Measurements from ENCODE around the gene TNNT1. TPM values are rescaled to one million over a fixed set of nuclear protein-coding genes. Genes with fewer than 3 reads are reported as not detected.

TNNT1 gene
- total and polyA plus RNA-seq, 2 donors (not counting 3 experiments of a cell fraction or from before 2014, with no cell fraction given): 0.22 to 0.51 TPM

DNA sequence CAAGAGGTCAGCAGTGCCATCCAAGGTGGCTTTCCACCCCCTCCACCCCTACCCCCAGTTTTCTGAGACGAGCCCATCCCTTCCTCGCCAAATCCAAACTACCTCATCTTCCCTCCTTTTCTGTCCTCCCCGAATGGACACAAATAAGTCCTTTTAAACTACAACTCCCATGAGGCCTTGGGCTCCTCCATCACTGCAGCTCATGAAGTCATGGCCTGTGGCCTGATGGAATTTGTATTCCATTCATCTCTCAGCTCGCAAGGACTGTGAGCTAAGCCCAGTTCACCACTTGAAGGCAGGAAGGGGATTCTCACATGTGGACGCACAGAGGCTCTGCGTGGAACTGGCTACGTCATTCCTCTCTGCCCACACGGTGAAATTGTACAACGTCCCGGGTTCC, 47.8 kb upstream of the TNNT1 start:
- no peaks in the 10 kb centered on the region for H3K9me1 ChIP-seq (replicated peaks; ENCODE audit: control insufficient read depth, extremely low read depth, insufficient read depth, low read length)
- dilution Hi-C loops (cut with MboI; ENCODE audit: extremely low pct_ligation_motif_present, low sequenced_read_pairs) (no loop called here), intact Hi-C loops (cut with micrococcal nuclease) (no loop called here)
- no peaks in the 10 kb centered on the region for H3K79me2 ChIP-seq (ENCODE audit: control insufficient read depth, insufficient read depth, low read length)
- H3K4me3 ChIP-seq (replicated peaks in 1 of 3; ENCODE audit: insufficient read depth in 1 of 3, low read depth in 1 of 3, low read length in 3 of 3): no peak overlapping the region
- H3K4me2 ChIP-seq (ENCODE audit: insufficient read depth, low read length): no peak overlapping the region
- H3K36me3 ChIP-seq (ENCODE audit: control insufficient read depth in 2 of 2, extremely low read depth in 1 of 2, insufficient read depth in 2 of 2, low read length in 2 of 2): no peaks in the 10 kb centered on the region
- no peak overlapping the region for H3K27ac ChIP-seq (ENCODE audit: insufficient read depth, low read depth, low read length)
- CTCF ChIA-PET: no interaction called here
- H2AFZ ChIP-seq (ENCODE audit: low read depth, low read length): no peak overlapping the region
- H3K4me1 ChIP-seq (ENCODE audit: control insufficient read depth, extremely low read depth, insufficient read depth, low read length): no peaks in the 10 kb centered on the region
- no peaks in the 10 kb centered on the region for H3K9me3 ChIP-seq (replicated peaks; ENCODE audit: control insufficient read depth, insufficient read depth, low read length)
- H3K9ac ChIP-seq (replicated peaks; ENCODE audit: extremely low read depth, insufficient read depth, low read length): no peak overlapping the region
- no peaks in the 10 kb centered on the region for H3K27me3 ChIP-seq (ENCODE audit: control insufficient read depth in 2 of 2, insufficient read depth in 2 of 2, low read length in 2 of 2)
- no peak for TF ChIP-seq POLR2AphosphoS5 (IDR thresholded peaks at IDR 0.05; ENCODE audit: insufficient read depth, low read depth, low read length)
- no peak for TF ChIP-seq FOS (IDR thresholded peaks at IDR 0.05; ENCODE audit: borderline replicate concordance, insufficient read depth, low read length)
- POLR2A ChIA-PET: no interaction called here
- no TSS peak for BruUV-seq (replicated peaks)
- no peak for DNase-seq (ENCODE audit: low read depth, low spot score)
- no peak for FAIRE-seq
- no peaks in the 10 kb centered on the region for H4K20me1 ChIP-seq (replicated peaks; ENCODE audit: control insufficient read depth, extremely low read depth, insufficient read depth, low read length)

DNA sequence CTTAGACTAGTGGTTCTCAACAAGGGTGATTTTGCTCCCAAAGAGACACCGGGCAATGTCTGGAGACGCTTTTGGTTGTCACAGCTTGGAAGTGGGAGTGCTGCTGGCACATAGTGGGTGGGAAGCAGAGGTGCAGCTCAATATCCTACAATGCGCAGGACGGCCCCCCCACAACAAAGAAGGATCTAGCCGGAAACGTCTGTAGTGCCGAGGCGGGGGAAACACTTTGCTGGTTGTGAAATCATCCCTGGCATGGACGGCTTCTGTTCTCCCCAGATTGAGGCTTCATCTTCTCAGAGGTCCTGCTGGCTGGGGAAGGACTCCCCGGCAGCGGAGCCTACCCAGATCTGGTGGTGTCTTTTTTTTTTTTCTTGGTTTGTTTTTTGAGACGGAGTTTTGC, 44.5 kb upstream of the TNNT1 start:
- H3K27me3 ChIP-seq (ENCODE audit: control insufficient read depth in 2 of 2, insufficient read depth in 2 of 2, low read length in 2 of 2): no peaks in the 10 kb centered on the region
- no peaks in the 10 kb centered on the region for H3K9me1 ChIP-seq (replicated peaks; ENCODE audit: control insufficient read depth, extremely low read depth, insufficient read depth, low read length)
- no TSS peak for BruUV-seq (replicated peaks)
- intact Hi-C loops (cut with micrococcal nuclease): no loop called here
- no peak overlapping the region for H3K4me2 ChIP-seq (ENCODE audit: insufficient read depth, low read length)
- no peaks in the 10 kb centered on the region for H3K79me2 ChIP-seq (ENCODE audit: control insufficient read depth, insufficient read depth, low read length)
- H3K4me3 ChIP-seq (replicated peaks in 1 of 3; ENCODE audit: insufficient read depth in 1 of 3, low read depth in 1 of 3, low read length in 3 of 3): no peak overlapping the region
- no peak overlapping the region for H3K9ac ChIP-seq (replicated peaks; ENCODE audit: extremely low read depth, insufficient read depth, low read length)
- H3K27ac ChIP-seq (ENCODE audit: insufficient read depth, low read depth, low read length): no peak overlapping the region
- no peaks in the 10 kb centered on the region for H4K20me1 ChIP-seq (replicated peaks; ENCODE audit: control insufficient read depth, extremely low read depth, insufficient read depth, low read length)
- H3K9me3 ChIP-seq (replicated peaks; ENCODE audit: control insufficient read depth, insufficient read depth, low read length): no peaks in the 10 kb centered on the region
- TF ChIP-seq EZH2 (IDR thresholded peaks at IDR 0.05; ENCODE audit: borderline replicate concordance, low read depth, low read length, severe bottlenecking) (no peak), JUN (IDR thresholded peaks at IDR 0.05; ENCODE audit: borderline replicate concordance, insufficient read depth, insufficient read length, low read depth) (no peak), POLR2AphosphoS5 (IDR thresholded peaks at IDR 0.05; ENCODE audit: insufficient read depth, low read depth, low read length) (no peak), POLR2A (IDR thresholded peaks at IDR 0.05; ENCODE audit: low read depth, low read length) (no peak), GATA2 (IDR thresholded peaks at IDR 0.05; ENCODE audit: insufficient read depth, insufficient read length, low read depth, low read length) (no peak), FOS (IDR thresholded peaks at IDR 0.05; ENCODE audit: borderline replicate concordance, insufficient read depth, low read length) (no peak), MYC (IDR thresholded peaks at IDR 0.05; ENCODE audit: low read depth, low read length) (no peak)
- TF ChIP-seq, protein P1, sequence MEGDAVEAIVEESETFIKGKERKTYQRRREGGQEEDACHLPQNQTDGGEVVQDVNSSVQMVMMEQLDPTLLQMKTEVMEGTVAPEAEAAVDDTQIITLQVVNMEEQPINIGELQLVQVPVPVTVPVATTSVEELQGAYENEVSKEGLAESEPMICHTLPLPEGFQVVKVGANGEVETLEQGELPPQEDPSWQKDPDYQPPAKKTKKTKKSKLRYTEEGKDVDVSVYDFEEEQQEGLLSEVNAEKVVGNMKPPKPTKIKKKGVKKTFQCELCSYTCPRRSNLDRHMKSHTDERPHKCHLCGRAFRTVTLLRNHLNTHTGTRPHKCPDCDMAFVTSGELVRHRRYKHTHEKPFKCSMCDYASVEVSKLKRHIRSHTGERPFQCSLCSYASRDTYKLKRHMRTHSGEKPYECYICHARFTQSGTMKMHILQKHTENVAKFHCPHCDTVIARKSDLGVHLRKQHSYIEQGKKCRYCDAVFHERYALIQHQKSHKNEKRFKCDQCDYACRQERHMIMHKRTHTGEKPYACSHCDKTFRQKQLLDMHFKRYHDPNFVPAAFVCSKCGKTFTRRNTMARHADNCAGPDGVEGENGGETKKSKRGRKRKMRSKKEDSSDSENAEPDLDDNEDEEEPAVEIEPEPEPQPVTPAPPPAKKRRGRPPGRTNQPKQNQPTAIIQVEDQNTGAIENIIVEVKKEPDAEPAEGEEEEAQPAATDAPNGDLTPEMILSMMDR (IDR thresholded peaks at IDR 0.05; ENCODE audit: extremely low read depth in 1 of 2, insufficient read depth in 1 of 2, low read depth in 1 of 2, low read length in 2 of 2): no peak
- TF ChIP-seq, protein P2, sequence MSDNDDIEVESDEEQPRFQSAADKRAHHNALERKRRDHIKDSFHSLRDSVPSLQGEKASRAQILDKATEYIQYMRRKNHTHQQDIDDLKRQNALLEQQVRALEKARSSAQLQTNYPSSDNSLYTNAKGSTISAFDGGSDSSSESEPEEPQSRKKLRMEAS (IDR thresholded peaks at IDR 0.05; ENCODE audit: insufficient read depth, insufficient read length): no peak
- no peak overlapping the region for H2AFZ ChIP-seq (ENCODE audit: low read depth, low read length)
- ChIA-PET CTCF (interaction anchor here (0.6 to 1.2 kb wide), 6 partner anchors 10 to 244 kb away, joined by 3 to 4 read pairs (median 3); partner anchors contain the start of genes DNAAF3 and SYT5), POLR2A (no interaction called here)
- peaks cover 4% of the 10 kb centered on the region for H3K4me1 ChIP-seq (ENCODE audit: control insufficient read depth, extremely low read depth, insufficient read depth, low read length)
- FAIRE-seq (no peak), DNase-seq (ENCODE audit: low read depth, low spot score) (no peak)
- dilution Hi-C loops (cut with MboI; ENCODE audit: extremely low pct_ligation_motif_present, low sequenced_read_pairs): no loop called here
- no peaks in the 10 kb centered on the region for H3K36me3 ChIP-seq (ENCODE audit: control insufficient read depth in 2 of 2, extremely low read depth in 1 of 2, insufficient read depth in 2 of 2, low read length in 2 of 2)
